ELR (cell line): ENCODE results near the gene VPS13C.

ENCODE experiments used
- DNase-seq: peaks from one replicate; pipeline ENCODE4 v3.0.0-alpha.2; 2015; ENCODE audit warnings: low read depth

Gene VPS13C, protein sequence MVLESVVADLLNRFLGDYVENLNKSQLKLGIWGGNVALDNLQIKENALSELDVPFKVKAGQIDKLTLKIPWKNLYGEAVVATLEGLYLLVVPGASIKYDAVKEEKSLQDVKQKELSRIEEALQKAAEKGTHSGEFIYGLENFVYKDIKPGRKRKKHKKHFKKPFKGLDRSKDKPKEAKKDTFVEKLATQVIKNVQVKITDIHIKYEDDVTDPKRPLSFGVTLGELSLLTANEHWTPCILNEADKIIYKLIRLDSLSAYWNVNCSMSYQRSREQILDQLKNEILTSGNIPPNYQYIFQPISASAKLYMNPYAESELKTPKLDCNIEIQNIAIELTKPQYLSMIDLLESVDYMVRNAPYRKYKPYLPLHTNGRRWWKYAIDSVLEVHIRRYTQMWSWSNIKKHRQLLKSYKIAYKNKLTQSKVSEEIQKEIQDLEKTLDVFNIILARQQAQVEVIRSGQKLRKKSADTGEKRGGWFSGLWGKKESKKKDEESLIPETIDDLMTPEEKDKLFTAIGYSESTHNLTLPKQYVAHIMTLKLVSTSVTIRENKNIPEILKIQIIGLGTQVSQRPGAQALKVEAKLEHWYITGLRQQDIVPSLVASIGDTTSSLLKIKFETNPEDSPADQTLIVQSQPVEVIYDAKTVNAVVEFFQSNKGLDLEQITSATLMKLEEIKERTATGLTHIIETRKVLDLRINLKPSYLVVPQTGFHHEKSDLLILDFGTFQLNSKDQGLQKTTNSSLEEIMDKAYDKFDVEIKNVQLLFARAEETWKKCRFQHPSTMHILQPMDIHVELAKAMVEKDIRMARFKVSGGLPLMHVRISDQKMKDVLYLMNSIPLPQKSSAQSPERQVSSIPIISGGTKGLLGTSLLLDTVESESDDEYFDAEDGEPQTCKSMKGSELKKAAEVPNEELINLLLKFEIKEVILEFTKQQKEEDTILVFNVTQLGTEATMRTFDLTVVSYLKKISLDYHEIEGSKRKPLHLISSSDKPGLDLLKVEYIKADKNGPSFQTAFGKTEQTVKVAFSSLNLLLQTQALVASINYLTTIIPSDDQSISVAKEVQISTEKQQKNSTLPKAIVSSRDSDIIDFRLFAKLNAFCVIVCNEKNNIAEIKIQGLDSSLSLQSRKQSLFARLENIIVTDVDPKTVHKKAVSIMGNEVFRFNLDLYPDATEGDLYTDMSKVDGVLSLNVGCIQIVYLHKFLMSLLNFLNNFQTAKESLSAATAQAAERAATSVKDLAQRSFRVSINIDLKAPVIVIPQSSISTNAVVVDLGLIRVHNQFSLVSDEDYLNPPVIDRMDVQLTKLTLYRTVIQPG (N-terminal part only)

DNA sequence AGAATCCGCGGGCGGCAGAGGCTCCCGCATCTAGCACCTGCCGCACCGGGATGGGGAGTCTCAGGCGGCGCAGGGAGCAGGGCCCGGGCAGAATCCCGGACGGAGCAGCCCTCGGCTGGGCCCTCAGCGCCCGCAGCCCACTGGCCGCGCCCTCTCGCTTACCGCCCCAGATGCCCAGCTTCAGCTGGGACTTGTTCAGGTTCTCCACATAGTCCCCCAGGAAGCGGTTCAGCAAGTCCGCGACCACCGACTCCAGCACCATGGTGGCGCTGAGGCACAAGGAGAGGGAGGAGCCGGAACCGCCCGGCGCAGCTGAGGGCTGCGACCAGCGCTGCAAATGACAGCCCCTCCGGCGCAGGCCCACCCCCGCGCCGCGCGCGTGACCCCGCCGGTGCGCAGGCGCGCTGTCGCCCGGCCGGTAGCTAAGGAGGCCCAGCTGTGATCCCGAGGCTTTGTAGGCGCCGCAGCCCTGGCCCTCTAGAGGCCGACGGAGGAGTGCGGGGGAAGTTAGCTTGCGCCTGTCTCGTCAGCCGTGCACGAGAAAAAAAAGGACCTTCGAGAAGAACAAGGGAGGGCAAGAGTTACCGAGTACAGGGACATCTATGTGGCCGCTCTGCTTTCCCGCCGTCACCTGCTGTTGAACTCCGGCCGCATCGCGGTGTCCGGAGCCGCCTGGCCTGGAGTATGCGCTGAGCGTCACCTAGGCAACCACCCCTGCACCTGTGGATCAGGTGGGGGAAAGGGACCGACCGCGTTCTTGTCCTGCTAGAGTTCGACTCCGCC is at the start of gene VPS13C:
Gene VPS13C (minus strand): TSS at position 335 of the 783 bp plus-strand sequence. CDS start 73 bp downstream, at position 262.
- DNase-seq, result peak; percentile 93

DNA sequence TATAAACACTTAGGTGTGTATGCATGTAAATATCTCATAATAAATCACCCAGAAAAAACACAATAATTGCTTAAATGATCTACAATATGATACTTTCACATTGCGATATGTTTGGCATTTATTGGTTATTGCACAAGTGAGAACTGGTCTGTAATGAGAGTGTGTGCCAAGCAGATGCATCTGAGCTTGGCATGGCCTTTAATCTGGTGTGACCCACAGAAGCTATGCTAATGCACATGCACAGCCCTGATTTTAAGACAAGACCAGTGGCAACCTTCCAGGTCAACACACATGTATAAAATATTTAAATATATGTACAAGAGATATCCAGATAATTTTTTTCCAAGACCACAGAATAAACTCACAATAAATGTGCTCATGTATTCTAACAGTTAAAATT is 49.2 kb upstream of the VPS13C start:
- DNase-seq, result no peak

DNA sequence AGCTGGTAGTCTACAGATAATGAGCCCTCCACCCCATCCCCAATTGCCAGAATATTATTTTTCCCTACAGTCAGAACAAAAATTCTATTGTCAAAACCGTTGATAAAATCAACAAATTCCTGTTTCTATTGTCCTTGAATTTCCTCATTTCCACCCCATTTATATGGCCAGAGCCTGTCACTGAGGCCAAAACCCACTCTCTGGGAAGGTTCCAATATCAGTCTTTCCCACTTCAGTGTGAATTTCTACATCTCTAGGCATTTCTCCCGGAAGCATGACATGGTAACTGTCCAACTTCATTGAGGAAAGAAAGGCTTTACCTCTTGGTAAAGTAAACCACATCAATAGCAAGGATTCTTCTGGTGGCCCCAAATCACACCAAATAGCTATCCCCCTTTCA is 48.2 kb upstream of the VPS13C start:
- DNase-seq, result no peak

DNA sequence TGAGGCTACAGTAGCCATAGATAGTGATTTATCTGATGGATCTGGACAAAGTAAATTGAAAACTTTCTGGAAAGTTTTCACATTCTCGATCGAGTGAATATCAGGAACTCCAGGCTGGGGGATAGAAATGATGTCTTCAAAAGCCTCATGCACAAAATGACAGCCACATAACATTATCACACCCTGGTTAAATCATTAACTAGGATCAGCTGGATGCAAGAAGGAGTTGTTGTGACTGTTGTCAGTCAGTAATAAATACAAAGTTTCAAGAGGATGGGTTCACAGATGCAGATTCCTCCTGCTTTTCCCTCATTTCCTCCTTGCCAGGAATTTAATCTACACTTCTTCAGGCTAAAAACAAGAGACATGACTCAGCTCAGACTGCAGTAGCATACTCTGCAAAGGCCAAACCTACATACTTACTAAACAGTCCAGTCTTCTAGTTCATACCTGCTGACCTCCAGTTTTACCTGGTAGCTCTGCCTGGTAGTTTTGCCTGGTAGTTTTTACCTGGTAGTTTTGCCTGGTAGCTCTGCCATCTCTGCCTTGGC is 47.4 kb upstream of the VPS13C start:
- DNase-seq, result no peak

DNA sequence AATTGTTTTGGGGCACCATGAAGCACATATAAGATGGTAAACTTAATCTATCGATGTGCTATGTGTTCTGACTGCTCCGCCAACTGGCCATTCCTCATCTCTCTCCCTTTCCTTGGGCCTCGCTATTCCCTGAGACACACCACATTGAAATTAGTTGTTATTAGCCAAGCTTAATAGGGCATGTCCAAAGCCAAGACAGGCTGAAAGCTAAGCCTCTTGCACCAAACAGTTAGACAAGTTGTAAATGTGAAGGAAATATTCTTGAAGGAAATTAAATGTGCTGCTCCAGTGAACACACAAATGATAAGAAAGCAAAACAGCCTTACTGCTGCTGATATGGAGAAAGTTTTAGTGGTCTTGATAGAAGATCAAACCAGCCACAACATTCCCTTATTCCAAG is 45.8 kb upstream of the VPS13C start:
- DNase-seq, result no peak

DNA sequence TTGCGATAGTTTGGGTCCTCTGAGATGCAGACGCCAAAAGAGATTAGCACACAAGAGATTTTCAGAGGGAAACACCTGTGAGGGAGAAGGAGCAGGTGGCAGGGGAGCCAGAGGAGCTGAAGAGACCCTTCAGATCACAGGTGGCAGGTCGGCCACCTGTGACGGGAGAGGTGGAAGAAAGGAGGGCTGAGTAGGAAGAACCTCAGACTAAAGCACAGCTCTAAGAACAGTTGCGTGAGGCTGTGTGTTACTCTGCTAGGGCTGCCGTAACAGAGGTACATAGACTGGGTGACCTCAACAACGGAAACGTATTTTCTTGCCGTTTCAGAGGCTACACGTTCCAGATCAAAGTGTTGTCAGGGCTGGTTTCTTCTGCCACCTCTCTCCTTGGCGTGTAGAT is 45.0 kb upstream of the VPS13C start:
- DNase-seq, result no peak

DNA sequence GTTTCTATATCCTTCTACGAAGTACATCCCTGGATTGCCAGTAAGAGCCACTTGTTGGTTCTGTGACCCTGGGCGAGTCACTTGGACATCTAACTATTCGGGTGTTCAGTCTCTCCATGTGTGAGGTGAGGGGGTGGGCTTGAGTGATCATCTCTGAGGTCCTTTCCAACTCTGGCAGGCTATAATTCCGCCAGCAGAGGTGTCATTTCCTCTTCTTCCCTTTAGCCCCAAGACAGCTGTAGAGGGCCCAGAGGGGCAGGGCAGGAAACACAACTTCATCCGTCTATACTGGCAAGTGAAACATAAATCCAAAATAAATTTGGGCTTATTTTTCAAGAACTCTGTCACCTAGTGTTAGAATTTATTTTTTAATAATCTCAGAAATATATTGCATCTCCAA is 44.6 kb upstream of the VPS13C start:
- DNase-seq, result no peak

DNA sequence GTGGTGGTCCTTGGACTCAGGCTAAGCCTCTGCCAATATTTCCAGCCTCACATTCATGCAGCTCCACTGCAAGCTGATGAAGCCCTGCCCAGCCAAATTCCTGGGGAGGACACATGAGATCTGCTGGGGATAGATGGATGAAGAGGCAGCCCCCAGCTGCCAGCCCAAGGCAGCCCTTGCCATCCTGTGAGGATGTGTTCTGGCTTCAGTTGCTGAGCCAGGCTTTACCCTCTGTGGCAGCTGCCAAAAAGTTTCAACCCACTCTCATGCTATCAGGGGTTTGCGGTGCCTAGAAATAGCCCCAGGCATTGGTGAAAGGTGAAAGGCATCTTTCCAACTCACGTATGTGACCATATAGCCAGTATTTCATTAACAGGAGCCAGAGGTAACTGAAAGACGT is 44.2 kb upstream of the VPS13C start:
- DNase-seq, result no peak

DNA sequence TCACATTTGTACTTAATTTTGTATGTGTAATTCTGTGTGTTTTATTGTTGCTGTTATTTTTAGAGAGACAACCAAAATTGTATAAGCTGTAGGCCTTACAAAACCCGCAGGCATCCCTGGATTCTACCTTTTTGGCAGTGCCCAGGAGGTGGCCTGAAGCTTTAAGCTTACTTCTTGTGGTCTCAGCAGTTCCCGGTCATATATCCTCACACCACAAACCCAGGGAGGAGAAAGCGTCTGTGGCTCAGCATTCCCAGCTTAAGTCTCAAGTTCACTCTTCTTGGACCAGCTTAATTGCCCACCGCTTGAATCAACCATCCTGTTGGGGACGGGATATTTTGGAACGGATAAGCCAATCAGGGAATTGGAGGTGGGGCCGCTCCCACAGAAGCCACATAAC is 43.2 kb upstream of the VPS13C start:
- no peak for DNase-seq

DNA sequence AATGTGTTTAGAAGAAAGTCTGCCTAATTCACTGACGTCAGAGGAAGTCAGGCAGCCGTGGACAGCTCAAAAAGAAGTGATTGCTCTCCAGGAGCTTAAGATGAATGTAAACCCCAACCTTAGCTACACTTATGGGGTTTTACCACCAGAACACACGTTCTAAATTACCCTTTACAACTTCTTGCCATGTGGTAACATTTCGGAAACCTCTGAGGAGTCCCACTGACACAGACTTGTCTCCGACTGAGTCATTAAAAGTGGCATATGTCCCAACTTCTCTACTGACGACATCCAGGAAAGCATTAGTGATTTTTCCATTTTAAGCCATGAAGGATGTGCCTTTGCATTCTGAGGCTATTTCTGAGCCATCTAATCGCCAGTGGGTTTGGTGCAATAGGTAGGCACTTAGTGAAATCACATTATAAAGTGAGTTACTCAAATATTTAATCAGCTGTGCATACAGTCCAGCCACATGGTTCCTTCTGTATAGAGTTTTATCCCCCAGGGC is 38.9 kb upstream of the VPS13C start:
- DNase-seq, result peak; percentile 30

DNA sequence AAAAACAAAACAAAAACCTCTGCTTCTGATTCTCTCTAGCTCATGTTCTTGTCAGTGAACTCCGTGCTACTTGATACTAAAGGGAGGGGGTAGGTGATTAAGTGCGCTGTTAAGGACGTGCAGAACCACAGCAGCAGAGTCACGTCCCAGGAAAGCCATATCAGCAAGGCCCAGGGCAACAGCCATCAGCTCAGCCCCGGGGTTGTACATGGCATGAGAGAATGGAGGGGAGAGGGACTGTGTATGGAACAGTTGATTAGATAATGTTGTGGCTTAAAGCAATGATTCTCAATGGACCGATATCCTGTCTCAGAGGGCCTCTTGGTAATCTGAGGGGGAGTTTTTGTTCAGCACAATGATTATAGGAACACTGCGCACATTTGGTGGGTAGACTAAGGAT is 34.1 kb upstream of the VPS13C start:
- DNase-seq, result no peak

DNA sequence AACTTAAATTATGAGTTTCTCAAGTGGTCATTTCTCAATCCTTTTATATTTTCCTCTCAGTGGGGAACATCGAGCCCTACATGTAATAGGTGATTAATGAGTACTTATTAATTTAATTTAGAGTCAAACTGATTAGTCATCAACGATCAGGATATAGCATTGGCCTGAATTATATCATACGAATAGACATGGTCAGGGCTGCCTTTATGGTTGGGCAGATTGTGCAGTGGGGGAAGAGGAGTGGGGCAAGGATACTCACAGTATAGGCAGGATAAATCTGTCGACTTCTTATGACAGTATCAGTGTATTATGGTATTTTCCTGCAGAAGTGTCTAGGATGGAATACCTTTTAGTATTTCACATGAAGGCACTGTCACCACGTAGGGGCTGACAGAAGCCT is 33.6 kb upstream of the VPS13C start:
- DNase-seq, result no peak

DNA sequence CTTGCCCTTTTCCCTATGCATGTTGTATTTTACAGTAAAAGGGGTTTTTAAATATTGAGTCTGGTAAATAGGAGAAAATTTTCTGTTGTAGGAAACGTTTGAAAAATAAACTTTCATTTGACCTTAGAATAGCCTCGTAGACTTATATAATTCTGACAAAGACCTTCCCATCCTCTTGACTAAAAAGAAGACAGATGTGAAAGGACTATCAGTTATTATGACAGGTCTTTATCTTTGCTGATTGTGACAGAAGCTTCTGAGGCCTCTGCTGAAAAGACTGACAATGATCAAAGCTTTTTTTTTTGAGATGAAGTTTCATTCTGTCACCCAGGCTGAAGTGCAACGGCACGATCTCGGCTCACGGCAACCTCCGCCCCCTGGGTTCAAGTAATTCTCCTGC is 30.7 kb upstream of the VPS13C start:
- no peak for DNase-seq

DNA sequence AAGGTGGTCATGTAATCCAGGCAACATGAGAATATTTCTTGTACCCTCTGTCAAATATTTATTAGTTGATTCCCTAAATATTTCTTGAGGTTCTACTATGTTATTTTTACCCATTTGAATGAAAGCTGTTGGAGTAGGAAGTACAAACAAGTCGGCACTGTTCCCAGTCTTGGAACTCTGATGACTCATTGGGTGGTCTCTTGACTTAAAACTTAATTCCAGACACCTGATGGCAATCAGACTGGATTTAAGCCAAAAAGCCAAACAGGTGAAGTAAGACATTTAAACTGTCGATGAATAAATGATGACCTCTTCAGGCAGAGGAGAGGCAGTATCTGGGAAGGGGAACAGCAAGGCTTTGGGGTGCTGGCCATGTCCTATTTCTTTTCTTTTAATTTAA is 29.4 kb upstream of the VPS13C start:
- no peak for DNase-seq

DNA sequence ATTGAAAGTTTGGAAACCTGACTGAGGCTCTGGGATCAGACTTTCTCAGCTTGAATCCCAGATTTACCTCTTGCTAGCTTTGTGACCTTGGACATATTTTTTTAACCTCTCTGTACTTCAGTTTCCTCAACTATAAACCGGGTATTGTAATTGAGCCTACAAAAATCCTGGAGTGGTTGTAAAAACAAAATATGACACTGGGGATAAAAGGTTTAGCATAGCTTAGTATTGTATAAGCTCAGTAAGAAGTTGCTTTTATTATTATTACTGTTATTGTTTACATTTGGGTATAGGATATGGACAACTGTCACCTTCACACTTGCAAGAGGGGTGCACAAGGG is 28.1 kb upstream of the VPS13C start:
- DNase-seq, result no peak

DNA sequence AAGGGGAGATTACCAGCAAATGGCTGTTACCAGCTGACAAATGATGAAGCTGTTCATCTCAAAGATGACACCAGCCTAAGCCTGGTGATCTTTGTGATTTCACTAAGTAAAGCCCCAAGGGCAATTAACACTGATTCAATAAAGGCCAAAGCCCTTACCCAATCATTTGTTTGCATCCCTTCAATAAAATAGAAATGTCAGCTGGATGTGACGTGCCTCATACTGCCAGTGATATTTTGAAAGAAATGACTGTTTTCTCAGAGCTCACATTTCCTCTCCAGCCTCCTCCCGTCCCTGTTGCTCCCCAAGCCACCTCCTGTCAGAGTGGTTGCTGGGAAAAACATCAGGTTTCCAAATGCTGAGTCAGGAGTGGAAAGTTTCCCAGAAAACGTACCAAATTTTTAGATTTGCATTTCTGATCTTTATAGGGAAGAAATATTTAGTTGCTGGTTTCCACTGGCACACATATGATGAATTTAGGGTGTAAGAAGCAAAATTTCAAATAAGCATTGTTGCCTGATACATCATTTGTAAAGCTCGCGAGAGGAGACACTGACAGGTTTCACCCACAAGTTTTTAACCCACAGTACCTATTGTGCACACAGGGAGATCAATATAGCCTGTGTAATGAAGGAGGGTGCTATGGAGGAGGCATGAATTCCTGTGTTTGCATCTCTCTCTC is 27.6 kb upstream of the VPS13C start:
- no peak for DNase-seq

DNA sequence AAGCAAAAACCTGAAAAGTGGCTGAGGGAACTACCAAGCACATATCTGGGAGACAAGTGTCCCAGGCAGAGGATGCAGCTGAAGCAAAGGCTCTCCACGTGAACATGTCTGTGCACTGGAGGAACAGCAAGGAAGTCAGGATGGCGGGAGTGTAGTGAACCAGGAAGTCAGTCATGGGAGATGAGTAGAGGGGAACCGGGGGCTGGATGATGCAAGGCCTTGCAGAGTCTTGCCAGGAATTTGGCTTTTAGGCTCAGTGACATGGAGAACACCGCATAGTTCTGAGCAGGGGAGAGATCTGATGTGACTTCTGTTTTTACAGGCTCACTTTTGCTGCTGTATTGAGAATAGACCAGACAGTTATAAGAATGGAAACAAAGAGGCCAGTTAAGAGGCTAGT is 25.5 kb upstream of the VPS13C start:
- no peak for DNase-seq

DNA sequence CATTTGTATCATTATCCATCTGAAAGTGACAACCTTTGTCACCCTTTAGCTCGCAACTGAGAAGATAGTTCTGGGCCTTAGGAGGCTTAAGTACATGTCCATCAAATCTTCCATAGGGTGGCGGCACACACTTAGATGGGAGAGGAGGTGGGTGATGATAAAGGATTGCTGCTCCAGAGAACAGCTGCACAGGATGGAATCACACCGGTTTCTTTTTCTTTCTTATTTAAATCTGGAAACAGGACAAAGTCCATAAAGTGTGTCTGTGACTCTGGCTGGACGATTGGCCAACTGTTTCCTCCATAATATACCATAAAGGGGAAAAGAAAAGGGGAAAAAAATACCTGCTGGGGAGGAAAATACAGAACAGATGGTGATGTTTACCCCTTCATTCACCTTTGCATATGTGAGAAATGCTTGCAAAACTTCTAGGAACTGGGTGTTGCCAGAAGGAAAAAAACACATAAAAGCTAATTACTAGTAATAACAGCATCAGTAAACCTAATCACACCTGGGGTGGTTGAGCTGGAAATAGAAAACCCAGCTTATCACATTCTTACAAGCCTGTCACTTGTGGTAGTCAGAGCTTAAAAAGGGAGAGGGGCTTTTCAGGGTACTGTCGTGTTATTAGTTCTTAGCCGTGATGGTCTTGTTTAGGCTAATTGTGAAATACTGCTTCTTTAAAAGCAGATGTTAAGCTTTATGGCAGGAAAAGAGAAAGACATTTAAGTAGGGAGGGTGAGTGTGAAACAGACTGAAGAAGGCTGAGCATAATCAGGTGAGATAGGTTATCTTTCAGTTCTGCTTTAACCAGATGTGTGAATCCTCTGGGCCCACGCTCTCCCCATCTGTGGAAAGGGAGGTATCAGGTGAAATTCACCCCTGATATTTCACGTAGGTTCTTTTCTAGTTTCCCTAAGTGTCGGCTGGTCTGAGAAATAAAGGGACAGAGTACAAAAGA is 23.2 kb upstream of the VPS13C start:
- DNase-seq, result no peak

DNA sequence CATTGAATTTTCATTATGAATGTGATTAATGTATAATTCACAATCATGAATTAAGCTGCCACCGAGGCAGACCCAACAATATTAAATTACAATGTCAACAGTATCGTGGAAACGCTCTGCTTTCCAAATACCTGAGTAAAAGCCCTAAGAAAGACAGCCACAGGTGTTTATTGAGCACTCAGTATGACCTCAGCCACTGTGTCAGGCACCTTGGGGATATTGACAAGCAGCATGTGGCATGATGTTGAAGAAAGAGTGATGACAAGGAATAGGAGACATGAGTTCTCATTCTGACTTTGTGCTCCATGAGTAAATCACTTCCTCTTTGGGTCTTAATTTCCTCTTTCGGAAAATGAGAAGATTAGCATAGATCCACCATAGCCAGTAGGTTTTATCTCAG is 19.3 kb upstream of the VPS13C start:
- no peak for DNase-seq
